IMR-90 (cell line): ENCODE data around the gene CEP104. TPM values are rescaled to one million over a fixed set of nuclear protein-coding genes. Genes with fewer than 3 reads are reported as not detected.

ENCODE experiments used
- ATAC-seq: fragments of 200-7000 bp; cut with Tn5 transposase; 2 replicates; pipeline ENCODE4 v1.9.1; 2020; ENCODE audit warnings: low read depth, mild to moderate bottlenecking, moderate library complexity
- BruUV-seq: library from RNA; stranded (reverse); fragments of 400-500 nt; replicated peaks from 2 replicates; lab custom pipeline; 2021; lab: Mats Ljungman, UMichigan
- CTCF ChIA-PET: fragments of 300-600 bp; formaldehyde crosslinking; extraction: SDS; loops from one replicate; lab custom pipeline; 2021; ENCODE audit warnings: antibody characterized with exemption; lab: Yijun Ruan, JAX
- POLR2A ChIA-PET: fragments of 300-600 bp; sonication (Branson Sonifier 250); formaldehyde crosslinking; loops from one replicate; lab custom pipeline; 2022; ENCODE audit warnings: antibody characterized with exemption; ENCODE audit not compliant: unreplicated experiment; lab: Charles Lee
- DNase-seq: peaks from one replicate; pipeline ENCODE4 v3.0.0; 2013
- H2AFZ ChIP-seq: replicated peaks from 2 replicates; pipeline ENCODE3; 2013; ENCODE audit warnings: low read length, mild to moderate bottlenecking; ENCODE audit not compliant: poor library complexity
- H2AK5ac ChIP-seq: 2 replicates; pipeline ENCODE4 v1.6.1; 2013; ENCODE audit warnings: low read depth, low read length, inconsistent platforms
- H2AK9ac ChIP-seq: replicated peaks from 2 replicates; pipeline ENCODE3; 2013; ENCODE audit warnings: mild to moderate bottlenecking, low read depth, low read length, moderate library complexity; ENCODE audit not compliant: poor library complexity
- H2BK120ac ChIP-seq: 2 replicates; pipeline ENCODE4 v1.6.1; 2013; ENCODE audit warnings: low read depth, low read length, inconsistent platforms
- H2BK15ac ChIP-seq: 3 replicates; pipeline ENCODE4 v1.6.1; 2013; ENCODE audit warnings: low read depth, low read length, inconsistent platforms
- H2BK20ac ChIP-seq: 2 replicates; pipeline ENCODE4 v1.6.1; 2013; ENCODE audit warnings: low read depth, mild to moderate bottlenecking, inconsistent platforms, low read length, moderate library complexity
- H2BK5ac ChIP-seq: 2 replicates; pipeline ENCODE4 v1.6.1; 2013; ENCODE audit warnings: mild to moderate bottlenecking, low read depth, low read length, inconsistent platforms; ENCODE audit not compliant: poor library complexity, severe bottlenecking
- H3K14ac ChIP-seq: replicated peaks from 2 replicates; pipeline ENCODE4 v1.6.1; 2013; ENCODE audit warnings: low read depth, low read length, inconsistent platforms
- H3K18ac ChIP-seq: 2 replicates; pipeline ENCODE4 v1.6.1; 2013; ENCODE audit warnings: low read depth, low read length, control low read depth
- H3K23ac ChIP-seq: 2 replicates; pipeline ENCODE4 v1.6.1; 2013; ENCODE audit warnings: low read depth, low read length, inconsistent platforms
- H3K27ac ChIP-seq: 2 replicates; pipeline ENCODE4 v1.5.1; 2013; ENCODE audit warnings: mild to moderate bottlenecking, control low read depth, low read length; ENCODE audit not compliant: insufficient read depth
- H3K27me3 ChIP-seq: 2 replicates; pipeline ENCODE4 v1.6.1; 2013; ENCODE audit warnings: low read length; ENCODE audit not compliant: control insufficient read depth, insufficient read depth
- H3K36me3 ChIP-seq: 2 replicates; pipeline ENCODE4 v1.6.1; 2013; ENCODE audit warnings: low read length, mixed read lengths; ENCODE audit not compliant: control insufficient read depth, insufficient read depth
- H3K4ac ChIP-seq: 2 replicates; pipeline ENCODE4 v1.6.1; 2013; ENCODE audit warnings: low read depth, low read length, inconsistent platforms
- H3K4me1 ChIP-seq: 2 replicates; pipeline ENCODE4 v1.6.1; 2013; ENCODE audit warnings: low read length, mixed read lengths; ENCODE audit not compliant: control insufficient read depth, insufficient read depth
- H3K4me2 ChIP-seq: 2 replicates; pipeline ENCODE4 v1.6.1; 2013; ENCODE audit warnings: low read depth, mild to moderate bottlenecking, control low read depth, low read length, moderate library complexity
- H3K4me3 ChIP-seq: 2 replicates; pipeline ENCODE4 v1.5.1; 2013; ENCODE audit warnings: low read depth, mild to moderate bottlenecking, control low read depth, low read length, moderate library complexity; ENCODE audit not compliant: insufficient read depth
- H3K56ac ChIP-seq: 2 replicates; pipeline ENCODE4 v1.6.1; 2013; ENCODE audit warnings: low read length, inconsistent platforms; ENCODE audit not compliant: insufficient read depth; ENCODE audit errors: extremely low read depth
- H3K79me1 ChIP-seq, 2 experiments: 2 replicates each; pipeline ENCODE4 v1.6.1; 2013; ENCODE audit warnings: low read length in 2 of 2, inconsistent platforms in 1 of 2, low read depth in 1 of 2
- H3K9ac ChIP-seq: 2 replicates; pipeline ENCODE4 v1.6.1; 2013; ENCODE audit warnings: low read depth, low read length, control low read depth
- H3K9me1 ChIP-seq: 2 replicates; pipeline ENCODE4 v1.6.1; 2013; ENCODE audit warnings: low read length, inconsistent platforms; ENCODE audit not compliant: insufficient read depth
- H3K9me3 ChIP-seq: 2 replicates; pipeline ENCODE4 v1.6.1; 2013; ENCODE audit warnings: low read length; ENCODE audit not compliant: control insufficient read depth, insufficient read depth
- H4K20me1 ChIP-seq: 2 replicates; pipeline ENCODE4 v1.6.1; 2013; ENCODE audit warnings: low read length, inconsistent platforms; ENCODE audit not compliant: insufficient read depth
- H4K5ac ChIP-seq: 2 replicates; pipeline ENCODE4 v1.6.1; 2013; ENCODE audit warnings: mild to moderate bottlenecking, low read depth, low read length, control low read depth
- H4K8ac ChIP-seq, 2 experiments: 2 replicates each; pipeline ENCODE4 v1.6.1; 2013; ENCODE audit warnings: low read depth in 2 of 2, low read length in 2 of 2, control low read depth in 1 of 2, inconsistent platforms in 1 of 2
- H4K91ac ChIP-seq: 2 replicates; pipeline ENCODE4 v1.6.1; 2013; ENCODE audit warnings: low read depth, low read length, inconsistent platforms; ENCODE audit not compliant: insufficient read depth
- MXI1 ChIP-seq: IDR thresholded peaks from 2 replicates; pipeline ENCODE4 v1.6.1; 2012; ENCODE audit warnings: low read depth, mild to moderate bottlenecking, low read length, moderate library complexity, borderline replicate concordance
- RCOR1 ChIP-seq: IDR thresholded peaks from 2 replicates; pipeline ENCODE4 v1.6.1; 2012; ENCODE audit warnings: mild to moderate bottlenecking, low read length, improper control_type of control experiment; ENCODE audit not compliant: insufficient replicate concordance
- WGBS, 2 experiments: methylation state at CpG; one replicate each; pipeline versions ENCODE4 v1.1.5 to v1.1.7; 2013; ENCODE audit warnings: missing lambda C conversion rate in 2 of 2; ENCODE audit not compliant: insufficient read length in 1 of 2; ENCODE audit errors: extremely low coverage in 2 of 2; 5-methylcytosine and 5-hydroxymethylcytosine counted together
- dilution Hi-C: fragments of 300-500 bp; cut with HindIII; formaldehyde crosslinking; loops from one replicate; pipeline ENCODE4 v1.14.3; 2018; ENCODE audit warnings: low sequenced_read_pairs; ENCODE audit not compliant: unreplicated experiment
- in situ Hi-C: fragments of 300-500 bp; cut with MboI; formaldehyde crosslinking; loops from 3 replicates; pipeline ENCODE4 v1.14.3; 2019; ENCODE audit warnings: low sequenced_read_pairs, inconsistent platforms, mixed read lengths
- intact Hi-C: fragments of 100-400 bp; cut with micrococcal nuclease; formaldehyde crosslinking; loops from 2 replicates; pipeline ENCODE4 v1.10.0; 2022
- polyA plus RNA-seq, 3 experiments: library from polyadenylated mRNA; depleted of rRNA; stranded (reverse); fragments of >200 nt; gene quantifications; 2 replicates each; pipeline ENCODE4 v1.2.3, GENCODE V29; 2012; ENCODE audit warnings: low replicate concordance in 1 of 3
- total RNA-seq: library from RNA; depleted of rRNA; stranded (reverse); fragments of >200 nt; gene quantifications from 2 replicates; pipeline ENCODE4 v1.2.3, GENCODE V29; 2012

Gene CEP104
- total and polyA plus RNA-seq, 2 of the 4 experiments (the other 2 are of a cell fraction) = 14.3 to 17.5 TPM

DNA sequence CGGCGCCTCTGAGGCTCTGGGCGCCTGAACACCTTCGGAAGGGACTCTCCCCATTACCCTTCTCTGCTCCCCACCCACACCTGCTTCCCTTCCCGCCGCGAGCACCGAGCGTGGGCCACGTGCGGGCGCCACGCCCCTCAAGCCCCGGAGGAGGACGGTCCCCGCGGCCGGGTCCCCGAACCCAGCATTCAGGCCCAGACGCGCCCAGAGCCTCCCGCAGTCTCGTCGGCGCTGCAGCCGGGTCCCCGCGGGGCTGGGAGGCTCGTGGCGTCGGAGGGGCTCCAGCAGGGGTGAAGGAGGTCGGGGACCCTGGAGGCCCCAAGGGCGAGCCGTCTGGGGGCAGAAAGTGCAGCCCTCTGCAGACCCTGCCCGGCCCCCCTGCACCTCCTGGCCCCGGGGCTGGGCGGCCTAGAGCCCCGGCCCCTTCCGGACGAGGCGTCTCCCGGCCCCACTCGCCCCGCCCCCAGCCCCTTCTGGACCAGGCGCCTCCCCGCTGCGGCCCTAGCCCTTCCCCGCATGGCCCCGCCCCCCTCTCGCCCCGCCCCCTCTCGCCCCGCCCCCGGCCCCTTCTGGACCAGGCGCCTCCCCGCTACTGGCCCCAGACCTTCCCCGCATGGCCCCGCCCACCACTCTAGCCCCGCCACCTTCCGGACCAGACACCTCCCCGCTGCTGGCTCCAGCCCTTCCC is 84.8 kb downstream of the CEP104 start:
- in situ Hi-C loops = no loop called here
- no peaks in the 10 kb centered on the region for H3K79me1 ChIP-seq
- TF ChIP-seq MXI1 (peak; percentile 89), RCOR1 (no peak)
- H3K4ac ChIP-seq = peak overlapping the region; percentile 35
- peak overlapping the region; percentile 51; the same call in 1 of the 2 replicates for H4K5ac ChIP-seq
- ChIA-PET POLR2A (no interaction called here), CTCF (no interaction called here)
- no peaks in the 10 kb centered on the region for H3K9me3 ChIP-seq
- peak overlapping the region; percentile 60 for H2AK9ac ChIP-seq
- peak overlapping the region; percentile 73 for H3K9ac ChIP-seq
- H3K27me3 ChIP-seq = no peaks in the 10 kb centered on the region
- intact Hi-C loops = loop anchor here (2.0 kb wide), 1 partner anchor 25 kb away; no protein-coding TSS in a partner anchor
- no peak overlapping the region for H3K56ac ChIP-seq
- no peak overlapping the region for H2BK20ac ChIP-seq
- H2BK15ac ChIP-seq = no peak overlapping the region
- H2AFZ ChIP-seq = peak overlapping the region; percentile 97
- H2AK5ac ChIP-seq = no peak overlapping the region
- dilution Hi-C loops = no loop called here
- H3K14ac ChIP-seq = no peak overlapping the region
- H2BK5ac ChIP-seq = no peak overlapping the region
- peaks cover 18% of the 10 kb centered on the region for H3K4me1 ChIP-seq
- H3K23ac ChIP-seq = peak overlapping the region; percentile 59; the same call in 1 of the 2 replicates
- H3K9me1 ChIP-seq = peaks cover 4% of the 10 kb centered on the region; the same call in 1 of the 2 replicates
- peak overlapping the region; percentile 91 for H3K4me2 ChIP-seq
- no peak overlapping the region; the same call in 1 of the 2 replicates for H3K27ac ChIP-seq
- H4K8ac ChIP-seq = peak overlapping the region; percentile 23 to 74; a peak in 2 of 4 replicates
- ATAC-seq = peak; percentile 83
- 0 out of 2 replicates have a peak overlapping the region, but pooled peaks have one; percentile 8 for H2BK120ac ChIP-seq
- peak overlapping the region; percentile 82 for H3K4me3 ChIP-seq
- DNase-seq = peak; percentile 62
- H4K91ac ChIP-seq = no peak overlapping the region; the same call in none of the 2 replicates
- H3K36me3 ChIP-seq = no peaks in the 10 kb centered on the region
- H3K18ac ChIP-seq = peak overlapping the region; percentile 59; the same call in 1 of the 2 replicates
- 0% methylated on average over 7 of the region's 61 CpGs; no CpG with 5 or more reads in 1 of the 2 experiments for WGBS, 2 experiments
- no peaks in the 10 kb centered on the region for H4K20me1 ChIP-seq
- no TSS peak for BruUV-seq
